ENCODE data around the gene MR1.

Gene MR1

GRCh38 chr1:181103399-181103798 lies 69.6 kb downstream of the MR1 start:
- no peak overlapping the region for H3K23ac ChIP-seq (ENCODE audit: low read depth, low read length, poor library complexity)
- DNase-seq (ENCODE audit: low spot score) = no peak
- no peak overlapping the region for H3K9ac ChIP-seq (ENCODE audit: low read depth, low read length, poor library complexity)
- peak overlapping the region in 1 of 2 donors; percentile 63 for H3K4me3 ChIP-seq (ENCODE audit: low read length in 2 of 2)
- H4K8ac ChIP-seq (ENCODE audit: low read depth, low read length) = no peak overlapping the region
- no peak overlapping the region for H2BK15ac ChIP-seq (ENCODE audit: low read length)
- H3K18ac ChIP-seq (ENCODE audit: low read length) = no peak overlapping the region
- no peaks in the 10 kb centered on the region for H3K79me1 ChIP-seq (ENCODE audit: low read depth, low read length)
- no peak overlapping the region for H2BK120ac ChIP-seq (ENCODE audit: low read depth, low read length)
- no peaks in the 10 kb centered on the region for H3K9me3 ChIP-seq (replicated peaks in 1 of 2; ENCODE audit: control insufficient read depth in 2 of 2, insufficient read depth in 1 of 2, low read depth in 1 of 2, low read length in 2 of 2)
- no peak overlapping the region for H3K4ac ChIP-seq (ENCODE audit: low read length)
- no peak overlapping the region for H3K4me2 ChIP-seq (ENCODE audit: insufficient read depth, low read length, poor library complexity, severe bottlenecking)
- H3K4me1 ChIP-seq (ENCODE audit: control insufficient read depth in 2 of 2, insufficient read depth in 1 of 2, low read depth in 1 of 2, low read length in 2 of 2) = peaks cover 34 to 45% of the 10 kb centered on the region in 2 donors
- H2AK5ac ChIP-seq (ENCODE audit: low read depth, low read length) = no peak overlapping the region
- no peak overlapping the region for H3K27ac ChIP-seq (replicated peaks; ENCODE audit: low read length)
- H3K27me3 ChIP-seq (ENCODE audit: control insufficient read depth in 3 of 3, insufficient read depth in 3 of 3, low read depth in 1 of 3, low read length in 3 of 3) = no peaks in the 10 kb centered on the region
- no peak overlapping the region for H3K14ac ChIP-seq (ENCODE audit: low read length)
- no CpG with 5 or more reads among the region's 7 CpGs for WGBS, 2 donors (ENCODE audit: extremely low coverage in 2 of 2, insufficient read length in 2 of 2, insufficient replicate concordance in 1 of 2)
- no peak overlapping the region for H2BK5ac ChIP-seq (ENCODE audit: low read length)
- no peak overlapping the region for H2BK12ac ChIP-seq (ENCODE audit: low read length)
- no peak overlapping the region for H4K91ac ChIP-seq (ENCODE audit: low read depth, low read length, poor library complexity)
- no peaks in the 10 kb centered on the region for H3K36me3 ChIP-seq (replicated peaks in 1 of 2; ENCODE audit: control insufficient read depth in 2 of 2, insufficient read depth in 2 of 2, low read length in 2 of 2)
- H2AFZ ChIP-seq (ENCODE audit: low read length) = no peak overlapping the region

DNA sequence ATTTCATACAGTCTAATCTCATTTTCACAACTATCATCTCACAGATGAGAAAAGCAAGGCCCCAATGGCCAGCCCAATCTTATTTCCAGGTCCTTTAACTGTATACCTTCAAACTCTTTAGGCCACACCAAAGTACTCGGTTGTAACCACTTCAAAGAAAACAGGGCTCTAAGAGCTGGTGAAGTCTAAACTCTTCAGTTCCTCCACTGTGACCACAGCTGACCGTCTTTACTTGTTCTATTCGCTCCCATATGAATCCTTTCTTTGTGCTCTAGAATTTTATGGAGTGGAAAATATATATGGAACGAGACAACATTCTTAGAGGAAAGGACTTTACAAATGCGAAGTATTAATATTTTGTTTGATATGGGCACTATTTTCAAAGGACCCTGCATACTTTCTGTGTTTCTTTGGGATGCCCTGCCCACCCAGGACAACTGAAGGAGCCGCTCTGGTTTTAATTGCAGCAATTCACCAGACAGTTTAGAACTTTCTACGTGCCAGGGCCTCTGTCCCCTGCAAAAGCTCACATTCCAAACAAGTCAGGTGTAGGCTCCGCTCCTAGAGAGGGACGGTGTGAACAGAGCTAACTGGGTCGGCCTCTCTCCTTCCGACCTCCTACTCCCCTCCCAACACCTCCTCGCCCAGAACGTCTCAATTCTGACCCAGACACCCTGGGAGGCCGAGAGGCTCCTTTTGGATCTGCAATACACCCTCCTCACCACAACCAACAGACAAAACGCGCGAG lies 70.4 kb downstream of the MR1 start:
- no peaks in the 10 kb centered on the region for H3K79me1 ChIP-seq (ENCODE audit: low read depth, low read length)
- H3K27ac ChIP-seq (replicated peaks; ENCODE audit: low read length) = peak overlapping the region; percentile 95
- H2AFZ ChIP-seq (ENCODE audit: low read length) = peak overlapping the region; percentile 90
- peaks cover 37 to 41% of the 10 kb centered on the region in 2 donors for H3K4me1 ChIP-seq (ENCODE audit: control insufficient read depth in 2 of 2, insufficient read depth in 1 of 2, low read depth in 1 of 2, low read length in 2 of 2)
- no peaks in the 10 kb centered on the region for H3K9me3 ChIP-seq (replicated peaks in 1 of 2; ENCODE audit: control insufficient read depth in 2 of 2, insufficient read depth in 1 of 2, low read depth in 1 of 2, low read length in 2 of 2)
- H3K9ac ChIP-seq (ENCODE audit: low read depth, low read length, poor library complexity) = peak overlapping the region; percentile 86
- no peak overlapping the region for H2BK12ac ChIP-seq (ENCODE audit: low read length)
- no peak overlapping the region for H3K4ac ChIP-seq (ENCODE audit: low read length)
- H2BK15ac ChIP-seq (ENCODE audit: low read length) = peak overlapping the region; percentile 50
- H3K4me3 ChIP-seq (ENCODE audit: low read length in 2 of 2) = peak overlapping the region; percentile 63 to 85
- no peak for DNase-seq (ENCODE audit: low spot score)
- peak overlapping the region; percentile 17 for H3K23ac ChIP-seq (ENCODE audit: low read depth, low read length, poor library complexity)
- no CpG with 5 or more reads among the region's 17 CpGs for WGBS, 2 donors (ENCODE audit: extremely low coverage in 2 of 2, insufficient read length in 2 of 2, insufficient replicate concordance in 1 of 2)
- peak overlapping the region; percentile 35 for H2AK5ac ChIP-seq (ENCODE audit: low read depth, low read length)
- H3K4me2 ChIP-seq (ENCODE audit: insufficient read depth, low read length, poor library complexity, severe bottlenecking) = peak overlapping the region; percentile 89
- H3K14ac ChIP-seq (ENCODE audit: low read length) = no peak overlapping the region
- H3K18ac ChIP-seq (ENCODE audit: low read length) = peak overlapping the region; percentile 97
- no peaks in the 10 kb centered on the region for H3K27me3 ChIP-seq (ENCODE audit: control insufficient read depth in 3 of 3, insufficient read depth in 3 of 3, low read depth in 1 of 3, low read length in 3 of 3)
- no peaks in the 10 kb centered on the region for H3K36me3 ChIP-seq (replicated peaks in 1 of 2; ENCODE audit: control insufficient read depth in 2 of 2, insufficient read depth in 2 of 2, low read length in 2 of 2)
- H4K91ac ChIP-seq (ENCODE audit: low read depth, low read length, poor library complexity) = peak overlapping the region; percentile 87
- peak overlapping the region; percentile 76 for H4K8ac ChIP-seq (ENCODE audit: low read depth, low read length)
- peak overlapping the region; percentile 61 for H2BK120ac ChIP-seq (ENCODE audit: low read depth, low read length)
- H2BK5ac ChIP-seq (ENCODE audit: low read length) = peak overlapping the region; percentile 91

- no CpG with 5 or more reads among the region's 28 CpGs for WGBS, 2 donors (ENCODE audit: extremely low coverage in 2 of 2, insufficient read length in 2 of 2, insufficient replicate concordance in 1 of 2)
- peak overlapping the region; percentile 90 for H2AFZ ChIP-seq (ENCODE audit: low read length)
Measured at GRCh38 chr1:181104790-181105133, 71.0 kb downstream of the MR1 start.

GRCh38 chr1:181105134-181106021 lies 71.6 kb downstream of the MR1 start:
- Histone ChIP-seq H3K36me3 (replicated peaks in 1 of 2; ENCODE audit: control insufficient read depth in 2 of 2, insufficient read depth in 2 of 2, low read length in 2 of 2) (no peaks in the 10 kb centered on the region), H3K9ac (ENCODE audit: low read depth, low read length, poor library complexity) (peak overlapping the region; percentile 92)
- WGBS, 2 donors (ENCODE audit: extremely low coverage in 2 of 2, insufficient read length in 2 of 2, insufficient replicate concordance in 1 of 2) = no CpG with 5 or more reads among the region's 104 CpGs

More at GRCh38 chr1:181104790-181105133, 71.0 kb downstream of the MR1 start:
- Histone ChIP-seq H3K4me1 (ENCODE audit: control insufficient read depth in 2 of 2, insufficient read depth in 1 of 2, low read depth in 1 of 2, low read length in 2 of 2) (peaks cover 37 to 40% of the 10 kb centered on the region in 2 donors), H3K14ac (ENCODE audit: low read length) (peak overlapping the region; percentile 60), H3K4me3 (ENCODE audit: low read length in 2 of 2) (peak overlapping the region; percentile 63 to 85), H4K8ac (ENCODE audit: low read depth, low read length) (peak overlapping the region; percentile 76), H2BK15ac (ENCODE audit: low read length) (peak overlapping the region; percentile 50), H2AK5ac (ENCODE audit: low read depth, low read length) (peak overlapping the region; percentile 35), H4K91ac (ENCODE audit: low read depth, low read length, poor library complexity) (peak overlapping the region; percentile 87), H2BK120ac (ENCODE audit: low read depth, low read length) (peak overlapping the region; percentile 61), H3K27me3 (ENCODE audit: control insufficient read depth in 3 of 3, insufficient read depth in 3 of 3, low read depth in 1 of 3, low read length in 3 of 3) (no peaks in the 10 kb centered on the region), H3K23ac (ENCODE audit: low read depth, low read length, poor library complexity) (peak overlapping the region; percentile 17), H3K36me3 (replicated peaks in 1 of 2; ENCODE audit: control insufficient read depth in 2 of 2, insufficient read depth in 2 of 2, low read length in 2 of 2) (no peaks in the 10 kb centered on the region), H2BK12ac (ENCODE audit: low read length) (no peak overlapping the region), H3K27ac (replicated peaks; ENCODE audit: low read length) (peak overlapping the region; percentile 95), H3K9ac (ENCODE audit: low read depth, low read length, poor library complexity) (peak overlapping the region; percentile 86), H3K4me2 (ENCODE audit: insufficient read depth, low read length, poor library complexity, severe bottlenecking) (peak overlapping the region; percentile 89), H2BK5ac (ENCODE audit: low read length) (peak overlapping the region; percentile 91), H3K18ac (ENCODE audit: low read length) (peak overlapping the region; percentile 97), H3K4ac (ENCODE audit: low read length) (no peak overlapping the region), H3K79me1 (ENCODE audit: low read depth, low read length) (no peaks in the 10 kb centered on the region), H3K9me3 (replicated peaks in 1 of 2; ENCODE audit: control insufficient read depth in 2 of 2, insufficient read depth in 1 of 2, low read depth in 1 of 2, low read length in 2 of 2) (no peaks in the 10 kb centered on the region)
- DNase-seq (ENCODE audit: low spot score) = peak; percentile 85

More at GRCh38 chr1:181105134-181106021, 71.6 kb downstream of the MR1 start:
- H3K4me1 ChIP-seq (ENCODE audit: control insufficient read depth in 2 of 2, insufficient read depth in 1 of 2, low read depth in 1 of 2, low read length in 2 of 2) = peaks cover 31 to 38% of the 10 kb centered on the region in 2 donors
- peak overlapping the region; percentile 5 for H2AK5ac ChIP-seq (ENCODE audit: low read depth, low read length)
- peak overlapping the region; percentile 50 for H2BK15ac ChIP-seq (ENCODE audit: low read length)
- H3K9me3 ChIP-seq (replicated peaks in 1 of 2; ENCODE audit: control insufficient read depth in 2 of 2, insufficient read depth in 1 of 2, low read depth in 1 of 2, low read length in 2 of 2) = no peaks in the 10 kb centered on the region
- H4K8ac ChIP-seq (ENCODE audit: low read depth, low read length) = peak overlapping the region; percentile 76
- peak overlapping the region; percentile 97 for H3K18ac ChIP-seq (ENCODE audit: low read length)
- H2BK5ac ChIP-seq (ENCODE audit: low read length) = peak overlapping the region; percentile 91
- H3K27me3 ChIP-seq (ENCODE audit: control insufficient read depth in 3 of 3, insufficient read depth in 3 of 3, low read depth in 1 of 3, low read length in 3 of 3) = no peaks in the 10 kb centered on the region
- no peak overlapping the region for H2BK12ac ChIP-seq (ENCODE audit: low read length)
- peak overlapping the region; percentile 61 for H2BK120ac ChIP-seq (ENCODE audit: low read depth, low read length)
- H3K4me3 ChIP-seq (ENCODE audit: low read length in 2 of 2) = peak overlapping the region; percentile 63 to 85
- peak overlapping the region; percentile 91 for H2AFZ ChIP-seq (ENCODE audit: low read length)
- H3K79me1 ChIP-seq (ENCODE audit: low read depth, low read length) = no peaks in the 10 kb centered on the region
- peak overlapping the region; percentile 60 for H3K14ac ChIP-seq (ENCODE audit: low read length)
- H3K23ac ChIP-seq (ENCODE audit: low read depth, low read length, poor library complexity) = peak overlapping the region; percentile 25
- no peak overlapping the region for H4K91ac ChIP-seq (ENCODE audit: low read depth, low read length, poor library complexity)
- peak overlapping the region; percentile 95 for H3K27ac ChIP-seq (replicated peaks; ENCODE audit: low read length)
- H3K4ac ChIP-seq (ENCODE audit: low read length) = no peak overlapping the region
- peak overlapping the region; percentile 89 for H3K4me2 ChIP-seq (ENCODE audit: insufficient read depth, low read length, poor library complexity, severe bottlenecking)
- DNase-seq (ENCODE audit: low spot score) = peak; percentile 90
